GM12801 (cell line): ENCODE measurements around the gene SERPINA3.

Experiments
- TF ChIP-seq, protein P1 (sequence below): IDR thresholded peaks from one replicate; pipeline ENCODE4 v1.5.1; 2011; ENCODE audit warnings: control low read depth; ENCODE audit not compliant: insufficient read length; ENCODE audit errors: extremely low read depth

Gene SERPINA3

DNA sequence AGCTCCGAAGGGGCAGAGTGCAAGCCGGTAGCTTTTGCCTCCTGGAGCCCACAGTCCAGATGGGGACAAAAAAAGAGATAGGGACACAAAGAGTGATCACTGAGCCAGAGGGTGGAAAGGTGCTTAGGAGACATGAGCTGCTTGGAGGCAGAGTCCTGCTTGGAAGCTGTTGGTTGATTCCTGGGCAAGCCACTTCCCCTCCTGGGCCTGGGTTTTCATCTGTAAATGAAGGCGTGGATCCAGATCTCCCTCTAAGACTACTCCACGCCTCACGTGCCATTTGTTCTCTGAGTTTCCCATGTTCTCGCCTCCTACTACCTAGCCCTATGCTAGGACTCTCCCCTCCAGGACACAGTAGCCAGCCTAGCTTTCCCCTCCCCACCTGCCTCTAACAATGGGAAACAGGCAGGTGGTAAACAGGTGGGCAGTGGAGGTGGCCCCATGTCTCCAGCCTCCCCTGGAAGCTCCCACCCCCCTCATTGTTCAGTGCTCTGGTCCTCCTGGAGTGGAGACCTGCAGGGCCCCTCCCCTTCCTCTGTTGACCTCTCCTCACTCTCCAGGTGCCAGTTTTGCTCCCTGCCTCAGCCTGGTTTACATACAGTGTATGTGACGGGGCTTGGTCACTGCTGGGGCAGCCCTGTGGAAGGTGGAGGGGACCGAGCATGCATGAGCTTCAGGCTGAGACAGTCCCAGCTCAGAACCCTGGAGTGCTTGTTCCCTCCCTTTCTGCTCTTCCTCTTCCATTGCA lies 3.8 kb downstream of the SERPINA3 start:
- TF ChIP-seq, protein P1, sequence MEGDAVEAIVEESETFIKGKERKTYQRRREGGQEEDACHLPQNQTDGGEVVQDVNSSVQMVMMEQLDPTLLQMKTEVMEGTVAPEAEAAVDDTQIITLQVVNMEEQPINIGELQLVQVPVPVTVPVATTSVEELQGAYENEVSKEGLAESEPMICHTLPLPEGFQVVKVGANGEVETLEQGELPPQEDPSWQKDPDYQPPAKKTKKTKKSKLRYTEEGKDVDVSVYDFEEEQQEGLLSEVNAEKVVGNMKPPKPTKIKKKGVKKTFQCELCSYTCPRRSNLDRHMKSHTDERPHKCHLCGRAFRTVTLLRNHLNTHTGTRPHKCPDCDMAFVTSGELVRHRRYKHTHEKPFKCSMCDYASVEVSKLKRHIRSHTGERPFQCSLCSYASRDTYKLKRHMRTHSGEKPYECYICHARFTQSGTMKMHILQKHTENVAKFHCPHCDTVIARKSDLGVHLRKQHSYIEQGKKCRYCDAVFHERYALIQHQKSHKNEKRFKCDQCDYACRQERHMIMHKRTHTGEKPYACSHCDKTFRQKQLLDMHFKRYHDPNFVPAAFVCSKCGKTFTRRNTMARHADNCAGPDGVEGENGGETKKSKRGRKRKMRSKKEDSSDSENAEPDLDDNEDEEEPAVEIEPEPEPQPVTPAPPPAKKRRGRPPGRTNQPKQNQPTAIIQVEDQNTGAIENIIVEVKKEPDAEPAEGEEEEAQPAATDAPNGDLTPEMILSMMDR: no peak

GRCh38 chr14:94617366-94617941 lies 5.3 kb downstream of the SERPINA3 start:
- TF ChIP-seq, protein P1: no peak

DNA sequence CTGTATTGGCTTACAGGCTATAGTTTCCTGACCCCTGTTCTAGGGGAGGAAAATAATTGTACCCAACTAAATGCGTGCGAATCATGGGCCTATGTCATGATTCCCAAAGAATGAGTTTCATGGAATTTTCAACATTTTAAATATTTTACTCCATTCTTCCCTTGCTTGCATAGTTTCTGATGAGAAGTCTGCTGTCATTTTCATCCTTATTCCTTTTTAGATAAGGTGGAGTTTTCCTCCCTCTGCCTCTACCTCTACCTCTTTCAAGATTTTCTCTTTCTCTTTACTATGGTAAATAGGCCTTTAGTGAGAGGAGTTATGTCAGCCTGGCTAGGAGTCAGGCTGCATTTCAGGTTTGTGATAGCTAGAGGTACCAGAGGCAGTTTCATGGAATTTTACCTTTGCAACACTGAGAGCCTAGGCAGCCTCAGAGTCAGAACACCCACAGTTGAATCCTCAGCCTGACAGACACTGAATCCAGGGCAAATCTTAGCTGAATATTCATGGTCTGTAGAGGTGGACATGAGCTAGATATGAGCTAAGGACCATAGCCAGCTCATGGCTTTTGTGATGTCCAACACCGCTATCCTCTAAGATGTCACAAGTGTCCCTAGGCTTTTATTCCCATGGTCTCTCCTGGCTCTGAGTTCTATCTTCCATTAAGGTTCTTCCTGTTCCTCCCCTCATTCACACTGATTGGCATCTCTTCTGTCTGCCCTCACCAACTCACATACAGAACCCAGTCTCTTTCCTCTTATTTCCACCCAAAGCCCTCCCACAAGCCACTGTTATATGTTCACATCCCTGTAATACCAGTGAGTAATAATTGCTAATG lies 6.0 kb downstream of the SERPINA3 start:
- TF ChIP-seq, protein P1: no peak

DNA sequence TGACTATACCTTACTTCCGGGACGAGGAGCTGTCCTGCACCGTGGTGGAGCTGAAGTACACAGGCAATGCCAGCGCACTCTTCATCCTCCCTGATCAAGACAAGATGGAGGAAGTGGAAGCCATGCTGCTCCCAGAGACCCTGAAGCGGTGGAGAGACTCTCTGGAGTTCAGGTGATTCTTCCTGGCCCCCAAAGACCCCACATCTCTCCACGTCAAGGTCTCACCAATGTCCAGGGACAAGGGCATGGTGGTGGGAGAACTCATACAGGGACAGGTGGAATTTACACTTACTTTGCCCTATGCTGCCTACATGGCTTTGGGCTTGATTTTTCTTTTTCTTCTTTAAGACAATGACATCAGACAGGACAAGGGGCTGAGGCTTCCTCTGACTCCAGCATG lies 7.1 kb downstream of the SERPINA3 start:
- TF ChIP-seq, protein P1: no peak

DNA sequence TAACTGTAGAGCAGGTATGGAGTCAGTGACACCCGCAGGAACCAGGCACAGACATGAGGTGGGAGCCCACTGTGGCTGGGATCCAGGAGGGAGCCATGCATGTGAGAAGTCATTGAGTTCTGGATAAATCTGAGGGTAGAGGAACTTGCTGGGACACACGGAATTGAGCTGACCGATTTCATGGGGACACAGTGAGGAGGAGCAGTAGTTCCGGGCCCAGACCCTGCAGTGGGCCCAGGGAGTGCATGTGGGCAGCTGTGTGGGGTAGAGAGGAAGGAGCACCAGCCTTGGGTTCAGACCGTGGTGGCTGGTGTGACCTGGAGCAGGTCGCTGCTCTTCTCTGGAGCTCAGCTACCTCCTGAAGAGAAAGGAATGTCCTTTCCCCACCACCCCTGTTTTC lies 8.4 kb downstream of the SERPINA3 start:
- TF ChIP-seq, protein P1: no peak

DNA sequence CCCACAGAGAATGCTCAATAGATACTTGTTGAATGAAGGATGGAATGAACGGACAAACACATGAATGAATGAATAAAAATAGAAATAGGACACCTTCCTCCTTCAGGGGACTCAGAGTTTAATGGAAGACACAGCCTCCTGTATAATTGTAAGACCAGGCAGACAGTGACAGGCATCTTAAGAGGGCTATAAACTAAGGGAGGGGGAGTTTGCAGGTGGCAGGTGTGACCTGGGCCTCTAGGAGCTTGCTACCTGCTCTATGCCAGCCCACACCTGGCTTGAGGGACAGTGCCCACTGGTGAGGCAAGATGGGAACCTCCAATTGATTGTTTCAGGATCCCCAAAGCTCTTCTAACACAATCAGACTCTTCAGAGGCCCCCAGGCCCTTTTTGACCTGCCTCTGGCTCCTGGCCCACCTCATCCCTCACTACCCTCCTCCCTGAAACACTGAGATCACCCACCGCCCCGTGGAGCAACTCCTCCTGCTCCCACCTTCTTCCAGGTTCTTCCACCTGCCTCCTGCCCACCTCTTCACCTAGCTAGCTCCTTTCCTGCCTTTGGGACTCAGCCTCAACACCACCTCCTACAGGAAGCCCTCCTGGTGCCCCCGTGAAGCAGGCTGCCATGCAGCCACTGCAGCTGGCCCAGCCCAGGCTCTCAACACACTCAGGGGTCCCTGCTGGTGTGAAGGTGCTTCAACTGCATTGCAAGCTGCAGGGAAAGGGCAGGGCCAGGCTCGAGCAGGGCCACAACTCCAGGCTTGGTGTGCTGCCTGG lies 9.4 kb downstream of the SERPINA3 start:
- TF ChIP-seq, protein P1: no peak
